B cell (primary cell): ENCODE measurements around the gene ZNF625. TPM values are rescaled to one million over a fixed set of nuclear protein-coding genes. Genes with fewer than 3 reads are reported as not detected.

Experiments
- ATAC-seq: fragments of 200-7000 bp; cut with Tn5 transposase; one replicate; pipeline ENCODE4 v1.10.0; 2021; ENCODE audit warnings: low read depth, mild to moderate bottlenecking, moderate number of reproducible peaks, moderate library complexity
- CTCF ChIA-PET: fragments of 350-600 bp; sonication (Branson Sonifier 250); formaldehyde crosslinking; loops from one replicate; lab custom pipeline; 2021; ENCODE audit warnings: antibody characterized with exemption, inconsistent platforms; lab: Charles Lee
- POLR2A ChIA-PET: fragments of 350-600 bp; sonication (Branson Sonifier 250); formaldehyde crosslinking; loops from one replicate; lab custom pipeline; 2021; ENCODE audit warnings: antibody characterized with exemption; lab: Charles Lee
- DNase-seq: peaks from one replicate; pipeline ENCODE4 v3.0.0; 2013
- H2AFZ ChIP-seq: 2 replicates; pipeline ENCODE4 v1.6.1; 2012; ENCODE audit warnings: mild to moderate bottlenecking, low read depth, low read length; ENCODE audit not compliant: insufficient read depth, poor library complexity, severe bottlenecking
- H3K27ac ChIP-seq, 2 donors: 1 replicate in 1 of 2; 2 replicates in 1 of 2; pipeline ENCODE4 v1.5.1; 2012 to 2013; ENCODE audit warnings: low read length in 2 of 2, mild to moderate bottlenecking in 2 of 2, moderate library complexity in 1 of 2
- H3K27me3 ChIP-seq, 4 experiments: fragments of 200-600 bp in 1 of 4; sonication (generic) in 1 of 4; replicated peaks in 1 of 4; 1 replicate in 2 of 4; 2 replicates in 2 of 4; pipeline versions ENCODE4 v1.6.1 to v1.7.0; 2013 to 2016; ENCODE audit warnings: low read length in 3 of 4, mild to moderate bottlenecking in 2 of 4, mixed read lengths in 1 of 4, moderate library complexity in 1 of 4; ENCODE audit not compliant: insufficient read depth in 4 of 4, control insufficient read depth in 3 of 4; ENCODE audit errors: control extremely low read depth in 1 of 4
- H3K36me3 ChIP-seq, 2 experiments: replicated peaks in 1 of 2; 1 replicate in 1 of 2; 2 replicates in 1 of 2; pipeline versions ENCODE4 v1.6.1 to v1.7.1; 2013; ENCODE audit warnings: low read length in 1 of 2; ENCODE audit not compliant: insufficient read depth in 2 of 2, control insufficient read depth in 1 of 2; ENCODE audit errors: control extremely low read depth in 1 of 2, extremely low read depth in 1 of 2
- H3K4me1 ChIP-seq, 2 donors: fragments of 200-600 bp in 1 of 2; sonication (generic) in 1 of 2; 1 replicate in 1 of 2; 2 replicates in 1 of 2; pipeline versions ENCODE4 v1.5.1 to v1.6.1; 2013 to 2017; ENCODE audit warnings: low read length in 2 of 2; ENCODE audit not compliant: control insufficient read depth in 2 of 2, insufficient read depth in 2 of 2
- H3K4me2 ChIP-seq: replicated peaks from 2 replicates; pipeline ENCODE3; 2012; ENCODE audit warnings: mild to moderate bottlenecking, low read depth, low read length; ENCODE audit not compliant: poor library complexity, severe bottlenecking
- H3K4me3 ChIP-seq, 5 experiments: fragments of 200-600 bp in 1 of 5; sonication (generic) in 1 of 5; 1 replicate in 3 of 5; 2 replicates in 2 of 5; pipeline versions ENCODE4 v1.5.1 to v1.7.0; 2011 to 2016; ENCODE audit warnings: low read length in 4 of 5, mild to moderate bottlenecking in 4 of 5, low read depth in 2 of 5, control low read depth in 1 of 5, moderate library complexity in 1 of 5; ENCODE audit not compliant: insufficient read depth in 1 of 5; ENCODE audit errors: control extremely low read depth in 1 of 5, extremely low read depth in 1 of 5
- H3K79me2 ChIP-seq: fragments of 200-600 bp; sonication (generic); one replicate; pipeline ENCODE4 v1.6.0; 2016; ENCODE audit warnings: low read length; ENCODE audit not compliant: control insufficient read depth, insufficient read depth
- H3K9ac ChIP-seq: fragments of 200-600 bp; sonication (generic); 2 replicates; pipeline ENCODE4 v1.6.1; 2017; ENCODE audit warnings: mild to moderate bottlenecking, low read length, moderate library complexity
- H3K9me3 ChIP-seq, 3 donors: one replicate each; pipeline versions ENCODE4 v1.6.1 to v1.7.1; 2013; ENCODE audit warnings: low read length in 2 of 3; ENCODE audit not compliant: control insufficient read depth in 2 of 3, insufficient read depth in 1 of 3; ENCODE audit errors: control extremely low read depth in 1 of 3
- H4K20me1 ChIP-seq: 2 replicates; pipeline ENCODE4 v1.6.0; 2012; ENCODE audit warnings: mild to moderate bottlenecking, low read length; ENCODE audit not compliant: insufficient read depth, control insufficient read depth, poor library complexity, severe bottlenecking
- H3K27ac Mint-ChIP-seq: one replicate; pipeline ENCODE4 v1.8.0; 2021; ENCODE audit warnings: mixed read lengths
- H3K27me3 Mint-ChIP-seq: one replicate; pipeline ENCODE4 v1.8.0; 2021; ENCODE audit warnings: mixed read lengths
- H3K4me1 Mint-ChIP-seq: one replicate; pipeline ENCODE4 v1.8.0; 2021; ENCODE audit warnings: mixed read lengths
- H3K4me3 Mint-ChIP-seq: one replicate; pipeline ENCODE4 v1.8.0; 2021; ENCODE audit warnings: mixed read lengths
- H3K9me3 Mint-ChIP-seq: one replicate; pipeline ENCODE4 v1.8.0; 2022; ENCODE audit warnings: mixed read lengths; ENCODE audit not compliant: insufficient read depth
- EZH2 ChIP-seq: IDR thresholded peaks from 2 replicates; pipeline ENCODE4 v1.6.1; 2012; ENCODE audit warnings: borderline replicate concordance, low read depth, mild to moderate bottlenecking, moderate library complexity, low read length; ENCODE audit not compliant: insufficient read depth, poor library complexity, severe bottlenecking
- WGBS: methylation state at CpG from one replicate; pipeline ENCODE4 v1.1.5; 2013; ENCODE audit warnings: missing lambda C conversion rate; ENCODE audit not compliant: insufficient coverage; 5-methylcytosine and 5-hydroxymethylcytosine counted together
- intact Hi-C: fragments of 100-400 bp; cut with micrococcal nuclease; formaldehyde crosslinking; loops from one replicate; pipeline ENCODE4 v1.10.0; 2022
- polyA plus RNA-seq: library from polyadenylated mRNA; depleted of rRNA; stranded (reverse); fragments of >200 nt; gene quantifications from 2 replicates; pipeline ENCODE4 v1.2.3, GENCODE V29; 2012
- total RNA-seq, 2 donors: library from RNA; stranded (reverse); fragments of 120-200 nt in 1 of 2; gene quantifications; 1 replicate in 1 of 2; 2 replicates in 1 of 2; pipeline versions ENCODE4 v1.2.3 to v1.2.4, GENCODE V29; 2013 to 2022
- TF ChIP-seq, protein P1 (sequence below): fragments of 200-600 bp; IDR thresholded peaks from one replicate; pipeline ENCODE4 v1.8.0; 2022; ENCODE audit warnings: antibody characterized with exemption, mild to moderate bottlenecking

Gene ZNF625
- total and polyA plus RNA-seq, 2 donors (not counting 1 experiment from before 2014, with no cell fraction given): 0.60 to 9.8 TPM

DNA sequence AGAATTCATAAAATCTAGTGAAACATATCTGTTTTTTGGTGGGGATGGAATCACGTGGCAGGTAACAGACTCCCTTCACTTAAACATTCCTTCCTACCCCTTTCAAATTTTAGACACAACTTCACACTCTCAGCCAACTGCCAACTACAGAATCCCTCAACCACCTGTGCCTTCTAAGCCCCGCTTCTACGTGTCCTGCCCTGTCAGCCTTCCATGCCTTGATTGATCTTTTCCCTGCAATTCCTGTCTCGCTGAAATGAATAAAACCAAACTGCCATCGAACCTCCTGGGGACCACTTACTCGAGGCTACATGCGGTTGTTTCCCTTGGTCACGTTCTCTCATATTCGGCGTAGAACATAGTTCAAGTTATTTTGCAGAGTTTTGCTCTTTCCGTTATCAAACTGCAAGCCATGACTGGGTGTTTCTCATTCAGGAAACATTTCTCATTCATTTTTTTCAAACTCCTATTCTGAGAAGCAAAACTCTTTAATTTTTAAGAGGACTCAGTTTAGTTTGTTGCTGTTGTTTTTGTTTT lies 1.1 kb downstream of the ZNF625 start:
- H3K4me2 ChIP-seq: peak overlapping the region; percentile 94
- POLR2A ChIA-PET: interaction anchor here (0.6 kb wide), 1 partner anchor 177 kb away, joined by 5 read pairs; no protein-coding TSS in a partner anchor
- H3K9me3 ChIP-seq: peaks cover 0 to 4% (median 0%) of the 10 kb centered on the region in 3 donors
- no peaks in the 10 kb centered on the region for H3K36me3 ChIP-seq
- intact Hi-C loops: no loop called here
- H3K27ac Mint-ChIP-seq: peak overlapping the region; percentile 26
- CTCF ChIA-PET: interaction anchor here (1.6 kb wide), 1 partner anchor 191 kb away, joined by 5 read pairs; the partner anchor contains the start of gene ZNF763
- H3K27ac ChIP-seq: peak overlapping the region in 1 of 2 donors; percentile 72
- H3K4me1 ChIP-seq: peaks cover 7 to 11% of the 10 kb centered on the region in 2 donors
- peak overlapping the region; percentile 30 to 95 (median 83) for H3K4me3 ChIP-seq
- peak overlapping the region; percentile 95 for H3K4me3 Mint-ChIP-seq
- H3K79me2 ChIP-seq: peaks cover 24% of the 10 kb centered on the region
- ATAC-seq (no peak), DNase-seq (no peak)
- H3K4me1 Mint-ChIP-seq: peaks cover 13% of the 10 kb centered on the region
- peak overlapping the region; percentile 95 for H2AFZ ChIP-seq
- H4K20me1 ChIP-seq: no peaks in the 10 kb centered on the region
- H3K9ac ChIP-seq: peak overlapping the region; percentile 86
- no peaks in the 10 kb centered on the region for H3K27me3 ChIP-seq
- H3K27me3 Mint-ChIP-seq: no peaks in the 10 kb centered on the region
- TF ChIP-seq, protein P1, sequence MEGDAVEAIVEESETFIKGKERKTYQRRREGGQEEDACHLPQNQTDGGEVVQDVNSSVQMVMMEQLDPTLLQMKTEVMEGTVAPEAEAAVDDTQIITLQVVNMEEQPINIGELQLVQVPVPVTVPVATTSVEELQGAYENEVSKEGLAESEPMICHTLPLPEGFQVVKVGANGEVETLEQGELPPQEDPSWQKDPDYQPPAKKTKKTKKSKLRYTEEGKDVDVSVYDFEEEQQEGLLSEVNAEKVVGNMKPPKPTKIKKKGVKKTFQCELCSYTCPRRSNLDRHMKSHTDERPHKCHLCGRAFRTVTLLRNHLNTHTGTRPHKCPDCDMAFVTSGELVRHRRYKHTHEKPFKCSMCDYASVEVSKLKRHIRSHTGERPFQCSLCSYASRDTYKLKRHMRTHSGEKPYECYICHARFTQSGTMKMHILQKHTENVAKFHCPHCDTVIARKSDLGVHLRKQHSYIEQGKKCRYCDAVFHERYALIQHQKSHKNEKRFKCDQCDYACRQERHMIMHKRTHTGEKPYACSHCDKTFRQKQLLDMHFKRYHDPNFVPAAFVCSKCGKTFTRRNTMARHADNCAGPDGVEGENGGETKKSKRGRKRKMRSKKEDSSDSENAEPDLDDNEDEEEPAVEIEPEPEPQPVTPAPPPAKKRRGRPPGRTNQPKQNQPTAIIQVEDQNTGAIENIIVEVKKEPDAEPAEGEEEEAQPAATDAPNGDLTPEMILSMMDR: no peak
- no peak for TF ChIP-seq EZH2
- 26% methylated on average over 7 of the region's 11 CpGs for WGBS
- H3K9me3 Mint-ChIP-seq: no peaks in the 10 kb centered on the region

DNA sequence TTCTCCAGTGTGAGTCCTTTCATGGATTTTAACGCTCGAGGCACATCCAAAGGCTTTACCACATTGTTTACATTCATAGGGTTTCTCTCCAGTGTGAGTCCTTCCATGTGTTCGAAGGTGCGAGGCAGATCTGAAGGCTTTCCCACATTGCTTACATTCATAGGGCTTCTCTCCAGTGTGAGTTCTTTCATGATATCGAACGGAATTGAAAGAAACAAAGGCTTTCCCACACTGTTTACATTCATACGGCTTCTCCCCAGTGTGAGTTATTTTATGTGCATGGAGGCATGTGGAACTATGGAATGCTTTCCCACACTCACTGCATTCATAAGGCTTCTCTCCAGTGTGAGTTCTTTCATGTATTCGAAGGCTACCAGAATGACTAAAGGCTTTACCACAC lies 11.2 kb downstream of the ZNF625 start:
- Mint-ChIP-seq H3K4me3 (no peak overlapping the region), H3K4me1 (peaks cover 13% of the 10 kb centered on the region), H3K9me3 (peaks cover 5% of the 10 kb centered on the region), H3K27me3 (no peaks in the 10 kb centered on the region), H3K27ac (no peak overlapping the region)
- DNase-seq (no peak), ATAC-seq (no peak)
- Histone ChIP-seq H3K27ac (no peak overlapping the region), H2AFZ (no peak overlapping the region), H3K4me2 (no peak overlapping the region), H3K9me3 (peaks cover 0 to 7% (median 1%) of the 10 kb centered on the region in 3 donors), H3K9ac (no peak overlapping the region), H4K20me1 (no peaks in the 10 kb centered on the region), H3K79me2 (peaks cover 5% of the 10 kb centered on the region), H3K4me3 (no peak overlapping the region), H3K27me3 (no peaks in the 10 kb centered on the region), H3K36me3 (peaks cover 0 to 17% of the 10 kb centered on the region in 2 experiments), H3K4me1 (peaks cover 9 to 11% of the 10 kb centered on the region in 2 donors)
- whole genome bisulfite sequencing: 100% methylated on average over 2 of the region's 8 CpGs
- intact Hi-C loops: no loop called here
- POLR2A ChIA-PET: no interaction called here
- CTCF ChIA-PET: interaction anchor here (0.6 to 2.1 kb wide), 4 partner anchors 11 to 226 kb away, joined by 3 to 13 read pairs (median 6); partner anchors contain the start of genes ZNF625 and ZNF700
- TF ChIP-seq, protein P1: no peak
- TF ChIP-seq EZH2: no peak
